Left hindlimb (tissue), 1 donor: ENCODE data around the gene LRP5.
A peak's percentile ranks its signal among the peaks of the same experiment; 100 is the strongest.
"Not testable (repeated sequence)": the region's sequence is repeated elsewhere in the genome, so short reads cannot be mapped to it uniquely, and the experiment has no call there.

Experiments
- DNase-seq: peaks from one replicate; pipeline ENCODE4 v3.0.0-alpha.2; 2018

LRP5 gene

GRCh38 chr11:68329978-68330699 is 17.7 kb downstream of the LRP5 start:
- peak; percentile 58 for DNase-seq

DNA sequence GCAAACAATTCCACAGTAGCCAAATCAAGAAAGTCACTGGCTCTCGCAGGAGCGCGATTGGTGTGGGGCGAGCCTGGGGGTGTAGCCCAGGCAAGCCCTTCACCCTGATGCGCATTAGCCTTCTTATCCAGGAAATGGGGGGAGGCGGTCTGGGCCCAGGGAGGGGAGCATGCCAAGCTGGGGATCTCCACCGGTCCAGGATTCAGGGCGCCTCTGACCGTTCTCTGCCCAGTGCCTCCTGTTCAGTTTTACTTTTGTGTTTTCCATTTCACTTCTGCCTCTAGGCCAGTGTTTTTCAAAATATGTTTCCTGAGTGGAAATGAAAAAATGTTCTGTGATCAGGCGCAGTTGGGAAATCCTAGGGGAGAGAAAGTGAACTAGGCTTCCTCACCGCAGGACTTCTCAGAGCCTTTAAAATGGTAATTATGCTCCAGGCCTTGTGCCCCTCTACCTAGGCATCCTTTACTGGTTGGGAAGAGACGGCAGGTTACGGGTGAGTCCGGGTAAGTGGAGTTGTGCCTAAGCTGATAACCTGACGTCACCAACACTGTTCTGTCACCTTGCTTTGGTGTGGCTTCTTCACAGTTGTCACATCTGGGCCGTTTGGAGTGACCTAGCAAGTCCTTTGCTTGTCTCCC is 18.4 kb downstream of the LRP5 start:
- peak; percentile 37 for DNase-seq

DNA sequence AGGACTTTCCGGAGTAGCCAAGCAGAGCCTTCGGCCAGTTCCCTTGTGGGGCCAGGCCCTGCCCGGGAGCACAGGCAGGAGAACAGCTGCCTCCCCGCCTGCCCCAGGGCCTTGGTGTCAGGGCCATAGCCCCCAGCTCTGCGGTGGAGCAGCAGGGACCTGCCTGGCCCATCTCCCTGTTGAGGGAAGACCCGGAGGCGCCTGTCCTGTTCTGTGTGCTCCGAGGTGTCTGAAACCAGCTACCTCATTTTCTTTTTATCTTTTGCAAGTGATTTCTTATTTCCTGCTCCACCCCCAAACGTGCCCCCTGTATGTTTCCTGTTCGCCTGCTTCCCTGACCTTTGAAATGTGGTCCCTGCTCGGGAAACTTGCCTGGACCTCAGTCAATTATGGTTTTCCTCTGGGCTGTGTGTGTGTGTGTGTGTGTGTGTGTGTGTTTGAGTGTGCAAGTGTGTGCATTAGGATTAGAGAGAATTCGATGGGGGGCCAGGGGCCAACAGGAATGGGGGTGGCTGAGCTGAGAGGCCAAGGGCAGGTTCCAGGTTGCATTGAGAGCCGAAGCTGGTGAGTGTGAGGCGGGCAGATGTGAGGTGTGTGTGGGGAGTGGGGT is 19.1 kb downstream of the LRP5 start:
- peak; percentile 67 for DNase-seq

DNA sequence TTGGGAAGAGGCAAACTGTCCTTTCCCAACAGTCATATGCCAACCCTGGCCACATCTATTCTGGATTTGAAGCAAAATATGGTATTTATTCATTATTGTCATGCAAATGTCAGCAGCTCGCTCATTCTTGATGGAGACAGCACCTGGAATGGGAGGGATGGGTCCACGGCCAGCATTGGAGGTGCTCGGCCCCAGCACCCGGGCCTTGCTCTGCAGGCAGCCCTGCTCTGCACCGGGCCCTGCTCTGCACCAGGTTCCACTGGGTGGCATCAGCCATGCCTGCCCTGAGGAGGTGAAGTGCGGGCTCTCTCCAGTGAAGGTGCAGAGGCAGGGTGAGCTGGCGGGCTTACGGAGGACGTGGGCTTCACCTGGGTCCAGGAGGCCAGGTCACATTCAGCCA is 19.8 kb downstream of the LRP5 start:
- DNase-seq = no peak

DNA sequence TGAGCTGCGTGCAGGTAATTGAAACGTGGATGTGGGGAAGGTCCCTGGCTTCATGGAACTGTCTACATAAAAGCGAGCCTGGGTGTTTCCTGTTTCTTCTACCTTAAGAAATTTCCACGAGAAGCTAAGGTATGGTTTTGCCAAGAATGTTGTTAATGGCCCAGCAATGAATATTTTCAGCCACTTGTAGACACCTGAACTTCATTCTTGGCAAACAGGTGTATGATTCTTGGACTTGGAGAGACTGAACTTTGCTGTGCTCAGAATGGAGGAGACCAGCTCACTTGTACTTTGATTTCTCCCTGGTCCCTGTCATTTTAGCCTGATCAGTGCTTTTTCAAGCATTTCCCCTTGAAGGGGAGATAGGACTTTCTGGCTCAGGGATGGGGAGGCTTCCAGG is 20.8 kb downstream of the LRP5 start:
- DNase-seq = no peak

DNA sequence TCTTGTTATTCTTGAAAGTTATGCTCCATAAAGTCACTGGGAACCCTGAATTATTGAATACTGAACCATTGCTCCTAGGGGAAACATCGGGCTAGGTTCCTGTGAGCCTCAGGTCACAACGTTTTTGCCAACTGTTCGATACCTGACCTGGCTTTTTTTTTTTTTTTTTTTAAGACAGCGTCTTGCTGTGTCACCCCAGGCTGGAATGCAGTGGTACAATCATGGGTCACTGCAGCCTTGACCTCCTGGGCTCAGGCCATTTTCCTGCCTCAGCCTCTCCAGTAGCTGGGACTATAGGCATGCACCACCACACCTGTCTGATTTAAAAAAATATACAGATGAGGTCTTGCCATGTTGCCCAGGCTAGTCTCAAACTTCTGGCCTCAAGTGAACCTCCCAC is 22.5 kb downstream of the LRP5 start:
- no peak for DNase-seq

- DNase-seq = no peak
These were observed 23.3 kb downstream of the LRP5 start for GRCh38 chr11:68335683-68336082.

DNA sequence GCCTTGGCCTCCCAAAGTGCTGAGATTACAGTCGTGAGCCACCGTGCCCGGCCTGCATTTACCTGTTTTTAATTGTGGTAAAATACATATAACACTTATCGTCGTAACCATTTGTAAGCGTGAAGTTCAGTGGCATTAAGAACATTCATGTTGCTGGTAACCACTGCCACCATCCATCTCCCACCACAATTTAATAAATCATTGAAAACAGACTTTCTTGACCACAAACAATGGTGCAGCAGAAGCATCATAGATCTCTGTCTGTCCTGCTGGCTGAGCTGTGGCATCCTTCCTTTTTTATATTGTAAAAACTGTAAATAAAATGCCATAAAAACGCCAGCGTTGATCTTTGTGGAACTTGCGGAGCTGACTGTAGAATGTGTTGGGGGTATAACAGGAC is 24.3 kb downstream of the LRP5 start:
- no peak for DNase-seq

GRCh38 chr11:68337399-68337835 is 25.0 kb downstream of the LRP5 start:
- DNase-seq = no peak

DNA sequence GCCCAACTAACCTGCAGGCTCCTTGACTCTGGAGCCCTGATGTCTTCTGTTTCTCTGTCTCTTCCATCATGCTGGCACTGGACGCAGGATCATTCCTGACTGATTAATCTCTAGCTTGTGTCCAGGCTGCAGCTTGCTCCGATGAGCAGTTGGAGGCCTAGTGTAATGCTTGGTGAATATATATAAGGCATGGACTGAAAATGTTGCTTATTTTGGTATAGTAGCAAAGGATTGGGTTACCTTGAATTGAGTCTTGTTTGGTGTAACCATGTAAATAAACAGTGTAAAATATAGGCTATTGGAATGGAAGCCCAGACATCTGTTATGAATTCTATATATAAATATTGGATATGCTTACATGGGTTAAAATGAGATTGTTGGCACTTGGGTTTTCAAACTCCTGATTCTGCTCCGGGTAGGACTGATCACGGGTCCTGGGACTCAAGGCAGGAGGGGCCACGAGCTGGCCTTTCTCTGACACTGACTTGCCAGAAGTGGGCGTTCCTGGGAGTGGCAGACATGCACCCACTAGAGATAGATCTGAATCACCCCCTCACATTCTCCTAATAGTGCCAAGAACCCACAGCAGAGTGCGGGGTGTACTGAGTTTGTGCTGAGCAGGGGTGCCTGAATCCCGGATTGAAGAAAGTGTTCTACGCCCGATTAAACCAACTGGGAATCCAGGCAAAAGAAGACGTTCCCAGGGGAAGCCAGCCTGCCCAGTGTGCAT is 25.8 kb downstream of the LRP5 start:
- DNase-seq = no peak

GRCh38 chr11:68340003-68340767 is 27.8 kb downstream of the LRP5 start:
- DNase-seq = no peak

- DNase-seq = no peak
These were observed 28.6 kb downstream of the LRP5 start for GRCh38 chr11:68340784-68341556.

- no peak for DNase-seq
These were observed 29.4 kb downstream of the LRP5 start for GRCh38 chr11:68341557-68342458.

GRCh38 chr11:68342459-68343158 is 30.2 kb downstream of the LRP5 start:
- DNase-seq = no peak

DNA sequence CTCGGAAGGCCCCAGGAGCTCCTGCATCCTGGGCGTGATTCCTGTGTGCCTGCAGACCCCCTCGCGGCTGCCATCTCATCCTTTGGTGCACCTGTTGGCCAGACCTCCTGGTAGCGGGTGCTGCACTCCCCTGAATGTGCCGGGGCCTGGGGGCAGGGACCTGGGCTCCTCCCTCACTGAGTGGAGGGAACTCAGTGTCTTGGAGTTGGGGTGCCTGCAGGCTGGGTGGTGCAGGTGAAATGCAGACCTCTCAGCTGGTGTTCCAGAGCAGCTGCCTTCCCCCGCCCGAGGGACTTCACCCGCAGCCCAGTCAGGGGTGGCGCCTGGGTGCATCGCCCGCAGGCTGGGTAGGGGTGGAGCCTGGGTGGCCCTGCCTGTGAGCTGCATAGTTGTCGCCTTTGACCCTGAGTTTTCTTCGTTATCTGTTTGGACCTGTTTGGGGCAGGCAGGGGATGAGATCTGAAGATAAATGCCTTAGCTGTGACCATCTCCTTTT is 31.4 kb downstream of the LRP5 start:
- DNase-seq = no peak

- DNase-seq = not testable (repeated sequence)
These were observed 32.4 kb downstream of the LRP5 start for GRCh38 chr11:68344821-68345220.

- no peak for DNase-seq
These were observed 33.5 kb downstream of the LRP5 start for GRCh38 chr11:68345776-68346461.

DNA sequence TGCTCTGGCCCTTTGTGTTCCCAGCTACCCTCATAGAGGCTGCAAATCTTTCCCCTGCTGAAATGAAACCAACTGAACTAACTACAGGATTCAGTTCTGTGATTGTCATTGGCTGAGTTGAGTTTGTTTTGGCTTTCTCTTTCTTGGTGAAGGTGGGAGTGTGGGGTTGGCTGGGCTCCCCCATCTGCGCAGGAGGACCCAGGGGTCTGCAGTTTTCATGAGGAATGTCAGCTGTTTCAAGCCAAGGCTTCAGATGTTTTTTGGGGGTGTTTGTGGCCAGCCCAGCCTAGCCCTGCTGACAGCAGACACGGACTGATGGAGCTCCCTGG is 34.0 kb downstream of the LRP5 start:
- DNase-seq = no peak

GRCh38 chr11:68347345-68347744 is 35.0 kb downstream of the LRP5 start:
- DNase-seq = no peak

DNA sequence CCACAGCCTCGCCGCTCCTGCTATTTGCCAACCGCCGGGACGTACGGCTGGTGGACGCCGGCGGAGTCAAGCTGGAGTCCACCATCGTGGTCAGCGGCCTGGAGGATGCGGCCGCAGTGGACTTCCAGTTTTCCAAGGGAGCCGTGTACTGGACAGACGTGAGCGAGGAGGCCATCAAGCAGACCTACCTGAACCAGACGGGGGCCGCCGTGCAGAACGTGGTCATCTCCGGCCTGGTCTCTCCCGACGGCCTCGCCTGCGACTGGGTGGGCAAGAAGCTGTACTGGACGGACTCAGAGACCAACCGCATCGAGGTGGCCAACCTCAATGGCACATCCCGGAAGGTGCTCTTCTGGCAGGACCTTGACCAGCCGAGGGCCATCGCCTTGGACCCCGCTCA is 35.5 kb downstream of the LRP5 start:
- DNase-seq = no peak
